Stimulated activated CD8-positive, alpha-beta memory T cell treated with anti-CD3 and anti-CD28 coated beads, Interleukin-15, amount 100 ng/mL, for 48 hours (primary cell): Measurements from ENCODE around the gene GHRHR.
A peak's percentile ranks its signal among the peaks of the same experiment; 100 is the strongest.

Experiments
- DNase-seq, 2 donors: peaks; one replicate each; pipeline ENCODE4 v3.0.0-alpha.2; 2020; ENCODE audit warnings: low read depth in 2 of 2

GHRHR gene

GRCh38 chr7:30928254-30928872 is 35.4 kb upstream of the GHRHR start:
- no peak for DNase-seq

DNA sequence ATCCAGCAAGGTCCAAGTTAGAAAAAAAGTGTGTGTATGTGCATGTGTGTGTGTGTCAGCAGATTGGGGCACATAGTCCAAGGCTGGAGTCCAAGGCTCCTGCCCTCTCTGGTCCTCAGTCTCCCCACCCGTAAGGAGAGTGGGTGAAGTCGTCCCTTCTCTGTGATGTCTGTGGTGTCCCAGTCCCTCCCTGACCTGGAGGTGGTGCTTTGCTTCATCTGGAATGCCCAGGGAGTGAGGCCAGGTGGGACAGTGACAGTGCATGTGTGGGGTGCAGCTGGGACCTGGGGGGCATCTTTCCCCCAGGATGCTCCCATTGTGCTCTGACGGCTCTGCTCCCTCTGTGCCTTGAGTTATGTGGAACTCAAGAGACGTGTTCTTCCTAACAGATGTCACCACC is 34.1 kb upstream of the GHRHR start:
- DNase-seq, result no peak

DNA sequence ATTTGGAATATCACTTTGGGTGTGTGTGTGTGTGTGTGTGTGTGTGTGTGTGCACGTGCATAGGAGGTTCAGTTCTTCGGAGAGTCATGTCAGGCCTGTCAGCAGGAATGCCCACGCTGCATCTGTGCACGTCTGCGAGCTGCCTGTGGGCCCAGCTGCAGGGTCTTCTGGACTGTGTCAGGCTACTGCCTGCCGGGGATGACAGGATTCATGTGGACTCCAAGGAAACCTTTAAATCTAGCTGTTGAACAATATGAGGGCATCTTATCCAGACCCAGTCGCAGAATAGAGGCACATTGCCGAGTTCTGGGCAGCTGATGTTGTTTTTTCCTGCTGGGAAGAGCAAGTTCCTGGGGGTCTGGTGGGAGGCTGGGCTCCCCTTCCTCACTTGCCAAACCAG is 33.1 kb upstream of the GHRHR start:
- no peak for DNase-seq

- no peak for DNase-seq
These were observed 32.4 kb upstream of the GHRHR start for GRCh38 chr7:30931161-30931928.

- no peak for DNase-seq
These were observed 31.7 kb upstream of the GHRHR start for GRCh38 chr7:30931929-30932540.

DNA sequence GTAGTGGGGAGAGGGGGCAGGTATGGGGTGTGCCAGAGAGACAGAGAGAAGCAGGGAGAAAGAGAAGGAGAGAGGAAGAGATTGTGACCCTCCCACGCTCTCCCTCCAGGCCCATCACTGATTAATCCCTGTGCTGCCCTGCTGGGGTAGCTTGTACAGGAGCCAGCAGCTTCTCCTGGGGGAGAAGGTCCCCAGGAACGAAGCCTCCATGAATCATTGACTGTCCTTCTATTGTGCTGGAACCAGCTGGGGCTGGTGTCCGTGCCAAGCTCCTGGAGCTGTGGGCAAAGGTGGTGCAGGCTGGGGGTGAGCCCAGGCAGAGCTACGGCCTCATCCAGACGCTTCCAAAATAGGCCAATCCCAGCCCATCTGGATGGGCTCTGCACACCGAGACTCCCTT is 31.2 kb upstream of the GHRHR start:
- DNase-seq, result no peak

DNA sequence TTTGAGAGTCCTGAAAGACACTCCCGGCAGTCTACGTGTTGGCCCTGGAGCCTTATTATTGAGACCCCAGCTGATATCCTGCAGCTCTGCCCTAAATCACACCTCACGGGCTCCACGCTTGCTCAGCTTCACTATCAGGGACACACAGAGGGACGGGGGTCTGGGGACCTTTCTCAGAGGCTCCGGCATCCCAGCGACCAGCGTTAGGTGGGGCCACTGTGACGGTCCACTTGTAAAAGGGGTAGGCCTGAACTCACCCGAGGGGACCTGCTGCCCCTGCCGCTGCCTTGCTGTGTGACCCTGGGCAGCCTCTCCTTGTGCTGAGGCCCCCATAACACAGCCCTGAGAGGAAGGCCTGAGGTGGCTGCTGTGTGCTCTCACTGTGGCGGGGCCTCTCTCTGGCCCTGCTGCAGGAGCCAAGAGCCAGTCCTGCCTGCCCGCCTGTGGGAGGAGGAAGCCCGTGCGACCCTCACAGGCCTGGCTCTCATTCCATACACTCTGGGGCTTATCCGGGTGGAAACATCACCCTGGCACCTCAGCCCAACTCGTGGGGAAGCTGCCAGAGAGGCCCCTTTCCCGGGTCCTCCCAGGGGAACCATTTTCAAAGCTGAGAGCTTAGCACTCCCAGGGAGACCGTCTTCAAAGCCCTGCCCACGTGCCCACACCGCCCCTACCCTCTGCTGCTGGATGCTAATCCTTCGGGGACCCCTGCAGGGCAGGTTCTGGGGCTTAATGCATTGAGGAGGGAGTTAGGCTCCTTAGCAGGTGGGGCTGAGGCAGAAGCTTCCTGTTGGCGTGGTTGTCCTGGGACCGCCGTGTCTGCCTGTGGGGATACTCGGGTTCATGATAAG is 30.4 kb upstream of the GHRHR start:
- DNase-seq, result no peak

DNA sequence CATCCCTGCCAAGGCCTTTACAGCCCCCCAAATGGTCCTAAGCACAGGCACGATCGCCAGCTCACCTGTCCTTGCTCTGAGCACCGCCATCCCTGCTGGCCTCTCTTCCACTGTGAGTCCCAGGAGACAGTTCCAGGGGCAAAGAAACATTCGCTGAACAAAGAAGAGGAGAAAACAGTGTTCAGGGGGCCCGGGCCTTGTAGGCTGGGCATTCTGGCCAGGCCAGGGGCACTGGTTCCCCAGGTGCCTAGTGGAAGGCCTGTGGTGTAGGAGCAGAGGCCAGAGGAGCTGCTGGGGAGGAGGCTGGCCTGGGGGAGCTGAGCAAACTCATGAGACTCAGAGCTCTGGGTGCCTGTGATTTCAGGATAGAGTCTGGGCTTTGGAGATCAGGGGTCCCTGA is 29.5 kb upstream of the GHRHR start:
- DNase-seq, result no peak

GRCh38 chr7:30934732-30935568 is 28.8 kb upstream of the GHRHR start:
- no peak for DNase-seq

DNA sequence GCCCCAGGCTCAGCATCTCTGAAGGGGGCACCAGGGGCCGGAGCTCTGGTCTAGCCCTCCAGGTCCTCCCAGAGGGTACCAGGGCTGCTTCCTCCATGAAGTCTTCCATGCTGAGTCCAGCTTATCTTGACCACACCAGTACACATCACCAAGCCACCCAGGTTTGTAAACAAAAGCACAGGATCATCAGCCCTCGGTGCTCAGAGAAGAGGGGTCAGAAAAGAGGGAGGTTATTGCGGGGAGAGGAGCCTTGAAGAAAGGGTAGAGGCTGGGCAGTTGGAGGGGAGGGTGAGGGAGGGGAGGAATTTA is 28.2 kb upstream of the GHRHR start:
- no peak for DNase-seq

GRCh38 chr7:30936650-30937245 is 27.0 kb upstream of the GHRHR start:
- DNase-seq, result no peak

DNA sequence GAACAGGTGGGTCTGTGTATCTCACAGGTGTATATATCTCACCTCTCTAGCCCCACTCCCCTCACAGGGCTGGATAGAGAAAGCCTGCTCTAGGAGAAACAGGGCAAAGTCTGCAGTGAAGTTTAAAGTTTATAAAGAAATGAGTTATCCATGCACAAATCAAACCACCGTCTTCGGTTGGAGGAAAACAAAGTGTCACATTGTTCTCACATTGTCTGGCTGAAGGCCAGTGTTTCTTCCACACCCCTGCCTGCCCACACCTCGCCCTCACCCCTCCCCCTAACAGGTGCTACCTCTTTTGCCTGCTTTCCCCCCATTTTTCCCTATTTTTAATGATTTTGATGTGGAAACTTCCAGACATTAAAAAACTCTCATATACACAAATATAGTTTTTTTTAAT is 26.3 kb upstream of the GHRHR start:
- no peak for DNase-seq

GRCh38 chr7:30938435-30939316 is 25.1 kb upstream of the GHRHR start:
- DNase-seq, result peak; percentile 47 to 49

DNA sequence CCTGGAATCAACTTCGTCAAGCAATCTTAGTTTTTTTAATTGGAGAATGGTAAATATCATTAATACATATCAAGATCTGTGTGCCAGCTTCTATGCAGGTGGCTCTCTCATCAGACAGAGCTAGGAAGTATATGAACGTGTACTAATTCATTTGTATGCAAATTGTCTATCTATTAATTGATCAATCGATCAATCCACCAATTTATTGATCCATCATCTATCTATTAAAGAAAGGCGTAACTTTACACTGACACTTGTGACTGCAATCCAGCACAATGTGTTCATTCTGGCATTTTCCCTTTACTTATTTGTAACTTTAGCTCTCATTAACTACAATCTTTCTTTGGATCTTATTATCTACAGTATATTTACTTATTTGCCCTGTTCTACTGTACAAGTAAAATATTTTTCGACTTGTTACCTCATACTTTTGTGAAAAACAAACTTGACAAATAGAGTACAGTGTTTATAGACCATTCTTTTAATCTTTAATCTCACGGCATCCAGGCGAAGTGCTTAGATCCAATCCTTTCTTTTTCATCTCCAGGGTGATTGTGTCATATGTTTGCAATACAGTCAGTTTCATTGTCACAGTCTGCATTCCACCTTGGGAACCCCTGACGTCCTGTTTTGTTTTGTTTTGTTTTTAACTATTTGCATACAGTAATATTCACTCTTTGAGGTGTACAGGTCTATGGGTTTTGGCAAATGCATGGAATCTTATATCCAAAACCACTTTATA is 22.0 kb upstream of the GHRHR start:
- DNase-seq, result no peak

DNA sequence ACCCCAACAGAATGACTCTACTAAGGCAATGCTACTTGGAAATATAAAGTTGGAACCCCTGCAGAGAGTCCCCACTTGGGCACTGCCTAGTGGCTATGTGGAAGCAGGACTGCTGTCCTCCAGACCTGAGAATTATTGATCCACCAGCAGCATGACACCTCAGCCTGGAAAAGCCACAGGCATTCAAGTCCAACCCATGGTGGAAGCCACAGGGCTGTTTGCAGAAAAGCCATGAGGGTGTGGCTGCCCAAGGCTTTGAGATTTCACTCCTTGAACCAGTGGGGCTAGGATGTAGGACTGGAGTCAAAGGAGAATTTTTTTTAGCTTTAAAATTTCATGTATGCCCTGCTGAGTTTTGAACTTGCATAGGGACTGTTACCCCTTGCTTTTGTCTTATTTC is 13.6 kb upstream of the GHRHR start:
- no peak for DNase-seq

DNA sequence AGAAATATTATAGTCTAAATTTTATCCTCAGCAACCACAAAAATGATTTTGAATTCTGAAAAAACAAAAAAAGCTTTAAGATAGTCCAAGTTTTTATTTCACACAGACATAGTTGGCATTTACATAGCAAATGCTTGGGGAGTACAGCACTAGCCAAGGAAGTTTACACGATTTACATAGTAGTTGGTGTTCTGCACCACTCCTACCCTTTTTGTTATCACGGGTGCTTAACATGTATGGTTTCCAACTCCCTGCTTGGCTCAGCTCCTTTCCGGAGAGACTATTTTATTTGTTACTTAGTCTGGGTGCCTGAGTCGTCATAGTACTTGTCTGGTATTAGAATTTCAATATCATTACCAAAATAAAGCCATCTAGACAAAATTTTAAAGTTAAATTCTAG is 8.8 kb upstream of the GHRHR start:
- DNase-seq, result no peak

DNA sequence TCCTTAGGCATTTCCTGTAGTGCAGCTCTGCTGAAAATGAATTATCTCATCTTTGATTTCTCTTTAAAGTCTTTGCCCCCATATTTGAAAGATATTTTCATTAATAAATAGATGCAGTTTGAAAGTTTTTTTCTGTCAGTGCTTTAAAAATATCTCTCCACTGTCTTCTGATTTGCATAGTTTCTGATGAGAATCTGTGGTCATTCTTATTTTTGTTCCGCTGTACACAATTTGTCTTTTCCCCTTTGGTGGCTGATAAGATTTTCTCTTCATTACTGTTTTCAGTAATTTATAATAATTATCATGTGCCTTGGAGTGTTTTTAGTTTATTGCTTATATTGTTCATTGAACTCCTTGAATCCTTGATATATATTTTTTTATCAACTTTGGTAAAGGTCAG is 7.0 kb upstream of the GHRHR start:
- DNase-seq, result no peak

GRCh38 chr7:30965372-30965771 is 1.6 kb downstream of the GHRHR start:
- no peak for DNase-seq

- no peak for DNase-seq
These were observed 2.1 kb downstream of the GHRHR start for GRCh38 chr7:30965883-30966282.

GRCh38 chr7:30968294-30968693 is 4.5 kb downstream of the GHRHR start:
- DNase-seq, result no peak
